SKM-1 treated with dmso at 0.1 percent for 144 hours (cell line): ENCODE data around the gene SELPLG.
"Not testable (repeated sequence)": the region's sequence is repeated elsewhere in the genome, so short reads cannot be mapped to it uniquely, and the experiment has no call there.

Experiments
- DNase-seq: peaks from one replicate; lab custom pipeline; 2025; ENCODE audit not compliant: unreplicated experiment; lab: John Stamatoyannopoulos, UW

The SELPLG gene

DNA sequence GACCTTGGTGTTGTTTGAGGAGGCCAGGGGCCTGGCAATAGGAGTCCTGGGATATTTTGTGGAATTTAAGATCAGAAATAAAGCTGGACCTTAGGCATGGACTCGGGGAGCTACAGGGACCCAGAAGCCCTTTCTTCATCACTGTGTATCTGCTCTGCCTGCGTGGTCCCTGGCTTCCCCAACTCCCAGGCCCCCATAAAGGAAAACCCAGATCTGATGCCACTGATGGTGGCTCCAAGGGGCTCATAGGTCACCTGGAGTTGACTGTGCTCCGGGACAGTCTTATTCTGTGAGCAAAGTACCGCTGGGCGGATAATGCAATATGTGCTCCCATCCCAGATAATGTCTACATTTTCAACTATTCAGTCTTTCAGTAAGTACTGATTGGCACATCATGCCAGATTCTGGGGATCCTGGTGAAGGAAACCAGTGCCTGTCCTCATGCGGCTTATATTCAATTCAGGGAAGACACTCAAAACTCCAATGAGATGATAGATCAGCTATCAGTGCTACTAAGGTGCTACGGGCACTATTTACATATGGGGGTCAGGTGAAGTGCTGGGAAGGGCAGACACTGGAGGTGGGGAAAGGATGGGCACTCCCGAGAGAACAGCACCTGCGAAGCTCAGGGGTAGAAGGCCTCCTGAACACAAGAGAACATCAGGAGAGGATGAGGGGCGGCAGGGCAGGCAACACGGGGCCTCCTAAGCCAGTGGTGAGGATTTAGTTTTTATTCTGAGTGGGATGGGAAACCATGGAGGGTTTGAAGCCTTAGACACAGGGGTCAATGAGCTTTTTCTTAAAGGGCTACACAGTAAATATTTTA lies 5.5 kb upstream of the SELPLG start:
- no peak for DNase-seq

DNA sequence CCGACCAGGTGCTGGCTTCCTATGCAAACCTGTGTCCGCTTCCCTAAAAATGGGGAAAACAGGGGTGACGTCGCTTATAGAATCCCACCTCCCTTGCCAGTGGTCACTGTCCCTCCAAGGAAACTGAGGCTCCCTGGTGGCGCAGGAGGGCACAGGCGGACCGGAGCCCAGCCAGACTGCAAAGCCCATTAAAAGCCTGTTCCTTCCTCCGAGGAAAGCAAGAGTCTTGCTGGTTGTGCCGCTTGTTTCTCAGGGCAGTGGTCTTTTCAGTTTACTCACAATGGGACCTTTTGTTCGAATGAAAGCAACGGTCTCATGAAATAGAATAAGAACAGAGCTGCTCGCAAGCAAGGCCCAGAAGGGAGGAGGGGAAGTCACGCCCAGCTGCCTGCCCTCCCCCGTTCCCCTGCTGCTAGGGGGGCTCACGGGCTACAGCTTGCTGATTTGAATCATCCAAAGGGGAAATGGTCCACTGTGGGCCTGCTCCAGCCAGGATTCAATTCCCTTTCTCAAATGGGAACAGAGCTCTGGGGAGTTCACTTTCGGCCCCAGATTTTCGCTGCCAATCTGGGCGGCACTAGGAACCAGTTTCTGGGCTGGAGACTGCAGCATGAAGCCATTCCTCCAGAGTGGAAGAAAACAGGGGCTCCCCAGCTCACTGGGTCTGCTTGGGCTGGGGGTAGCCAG lies 4.6 kb upstream of the SELPLG start:
- no peak for DNase-seq

DNA sequence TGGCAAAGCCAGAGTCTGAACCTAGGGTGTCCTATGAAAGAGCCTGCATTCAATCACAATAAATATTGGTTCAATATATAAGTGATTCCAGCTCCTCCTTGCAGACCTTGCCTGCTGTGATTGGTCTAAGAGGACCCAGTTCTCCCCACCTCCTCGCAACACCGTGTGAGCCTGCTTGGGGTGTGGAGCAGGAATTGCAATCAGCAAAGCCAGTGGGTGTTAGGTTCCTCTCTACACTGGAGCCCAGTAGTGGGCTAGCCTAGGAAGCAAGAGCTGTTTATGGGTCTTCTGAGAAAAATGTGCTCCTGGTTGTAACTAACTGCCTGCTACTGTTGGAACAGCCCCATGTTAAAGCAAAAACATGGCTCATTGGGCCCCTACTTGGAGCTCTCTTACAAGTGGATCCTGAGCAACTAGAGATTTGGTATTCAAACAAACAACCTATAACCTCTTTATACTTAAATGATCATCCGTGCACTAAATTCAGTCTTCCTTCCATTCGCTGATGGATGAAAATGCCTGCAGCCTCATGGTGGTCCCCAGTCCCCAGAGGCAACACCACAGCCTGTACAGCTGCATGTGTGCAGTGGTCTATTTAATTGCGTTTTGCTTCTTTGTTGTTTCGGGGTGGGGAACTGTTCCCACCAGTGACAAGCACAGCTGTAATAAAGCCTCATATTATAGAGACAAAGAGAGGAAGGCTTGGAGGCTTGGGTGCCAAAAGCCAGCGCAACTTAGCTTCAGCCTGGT lies 3.7 kb upstream of the SELPLG start:
- no peak for DNase-seq

DNA sequence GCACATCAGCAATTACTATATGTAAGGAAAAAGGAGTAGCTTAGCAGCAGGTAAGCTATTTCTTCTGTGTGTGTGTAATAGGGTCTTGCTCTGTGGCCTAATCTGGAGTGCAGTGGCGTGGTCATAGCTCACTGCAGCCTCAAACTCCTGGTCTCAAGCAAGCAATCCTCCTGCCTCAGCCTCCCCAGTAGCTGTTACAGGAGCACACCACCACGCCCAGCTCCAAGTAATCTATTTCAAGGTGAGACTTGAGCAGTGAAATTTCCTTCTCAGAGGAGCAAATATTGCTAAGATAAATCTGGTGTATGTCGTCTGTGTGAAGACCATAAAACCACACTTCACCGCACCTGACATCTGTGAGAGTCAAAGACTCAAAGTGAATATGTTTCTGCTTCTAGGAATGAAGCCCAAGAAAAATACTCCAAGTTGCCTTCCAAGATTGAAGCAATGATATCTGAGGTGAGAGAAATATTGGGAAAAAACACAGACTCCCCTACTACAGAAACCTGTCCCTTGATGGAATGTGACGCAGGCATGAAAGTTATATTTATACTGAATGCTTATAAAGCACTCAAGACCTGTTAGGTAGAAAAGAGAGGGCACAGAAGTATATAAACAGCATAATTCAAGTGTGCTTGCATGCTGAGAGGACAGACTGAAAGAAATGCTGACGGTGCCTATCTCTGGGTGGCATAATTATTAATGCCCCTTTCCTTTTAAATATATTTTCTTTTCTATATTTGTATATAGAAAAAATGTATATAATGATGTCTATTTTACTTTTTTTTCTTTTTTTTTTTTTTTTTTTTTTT lies 2.5 kb upstream of the SELPLG start:
- no peak for DNase-seq

DNA sequence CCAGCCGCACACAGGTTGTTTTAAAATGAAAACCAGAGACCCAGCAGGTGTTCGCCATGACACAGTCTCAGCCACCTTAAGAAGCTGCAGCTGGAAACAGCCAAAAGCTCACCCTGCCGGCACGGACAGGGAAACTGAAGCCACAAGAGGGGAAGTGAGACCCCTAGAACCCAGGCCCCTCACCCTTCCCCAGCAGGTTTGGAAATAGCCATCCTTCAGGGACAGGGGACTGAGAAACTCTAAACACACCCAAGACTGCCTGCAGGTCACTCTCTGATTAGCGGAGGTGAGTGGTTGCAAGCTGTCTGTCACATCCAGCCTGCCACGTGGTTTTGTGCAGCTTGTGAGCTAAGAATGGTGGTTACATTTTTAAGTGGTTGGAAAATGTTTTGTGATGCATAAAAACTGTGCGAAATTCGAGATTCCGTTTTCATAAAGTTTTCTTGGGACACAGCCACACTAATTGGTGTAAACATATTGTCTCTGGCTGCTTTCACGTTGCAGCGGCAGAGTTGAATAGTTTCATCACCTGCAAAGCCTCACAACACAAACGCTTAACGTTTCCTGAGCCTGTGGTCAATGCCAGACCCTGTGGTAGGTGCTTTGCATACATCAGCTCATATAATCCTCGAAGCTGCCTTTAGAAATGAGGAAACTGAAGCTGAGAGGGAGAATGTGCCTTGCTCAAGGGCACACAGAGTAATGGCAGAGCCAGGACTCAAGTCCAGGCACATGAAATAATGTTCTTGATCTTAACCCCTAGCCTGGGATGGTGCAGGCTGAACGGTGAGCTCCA lies 1.7 kb upstream of the SELPLG start:
- DNase-seq: peak; percentile 75

DNA sequence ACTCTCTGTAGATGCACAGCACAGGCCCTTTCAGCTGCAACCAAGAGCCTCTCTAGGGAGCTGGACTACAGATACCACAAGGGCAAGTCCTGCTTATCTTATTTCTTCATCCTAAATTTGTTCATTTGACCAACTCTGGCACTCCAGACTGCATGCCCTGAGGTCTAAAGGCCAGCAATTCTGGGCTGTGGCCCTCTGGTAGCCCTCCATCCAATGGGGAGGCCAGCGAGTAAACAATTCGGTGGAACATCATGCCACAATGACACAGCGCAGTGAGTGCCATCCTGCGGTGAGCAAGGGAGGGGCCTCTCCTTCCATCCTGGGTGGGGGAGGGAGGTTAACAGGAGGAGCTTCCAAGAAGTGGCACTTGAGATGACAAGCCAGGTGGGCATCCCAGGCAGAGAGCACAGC lies 652 bp upstream of the SELPLG start:
- DNase-seq: peak; percentile 2

DNA sequence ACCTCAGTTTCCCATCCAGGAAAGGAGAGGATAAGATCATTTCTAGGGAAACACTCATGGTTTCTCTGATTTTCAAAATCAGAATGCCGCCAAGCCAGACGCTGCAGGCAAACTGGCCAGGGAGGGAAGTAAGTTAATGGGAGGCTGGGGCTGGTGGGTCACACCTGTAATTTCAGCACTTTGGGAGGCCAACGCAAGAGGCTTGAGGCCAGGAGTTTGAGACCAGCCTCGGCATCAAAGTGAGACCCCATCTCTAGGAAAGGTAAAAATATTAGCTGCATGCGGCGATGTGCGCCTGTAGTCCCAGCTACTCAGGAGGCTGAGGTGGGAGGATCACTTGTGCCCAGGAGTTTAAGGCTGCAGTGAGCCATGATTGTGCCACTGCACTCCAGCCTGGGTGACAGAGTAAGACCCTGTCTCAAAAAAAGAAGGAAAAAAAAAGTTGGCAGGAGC lies 587 bp downstream of the SELPLG start:
- DNase-seq: no peak

DNA sequence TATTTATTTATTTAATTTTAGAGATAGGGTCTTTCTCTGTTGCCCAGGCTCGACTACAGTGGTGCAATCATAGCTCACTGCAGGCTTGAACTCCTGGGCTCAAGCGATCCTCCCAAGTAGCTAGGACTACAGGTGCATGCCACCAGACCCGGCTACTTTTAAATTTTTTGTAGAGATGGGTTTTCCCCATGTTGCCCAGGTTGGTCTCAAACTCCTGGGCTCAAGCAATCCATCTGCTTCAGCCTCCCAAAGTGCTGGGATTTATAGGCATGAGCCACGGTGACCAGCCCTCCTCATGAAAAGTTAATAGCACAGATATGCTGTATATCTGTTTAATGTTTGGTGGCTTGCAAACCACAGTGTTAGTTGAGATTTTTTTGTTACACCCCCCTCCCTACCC lies 2.4 kb downstream of the SELPLG start:
- not testable (repeated sequence) for DNase-seq

DNA sequence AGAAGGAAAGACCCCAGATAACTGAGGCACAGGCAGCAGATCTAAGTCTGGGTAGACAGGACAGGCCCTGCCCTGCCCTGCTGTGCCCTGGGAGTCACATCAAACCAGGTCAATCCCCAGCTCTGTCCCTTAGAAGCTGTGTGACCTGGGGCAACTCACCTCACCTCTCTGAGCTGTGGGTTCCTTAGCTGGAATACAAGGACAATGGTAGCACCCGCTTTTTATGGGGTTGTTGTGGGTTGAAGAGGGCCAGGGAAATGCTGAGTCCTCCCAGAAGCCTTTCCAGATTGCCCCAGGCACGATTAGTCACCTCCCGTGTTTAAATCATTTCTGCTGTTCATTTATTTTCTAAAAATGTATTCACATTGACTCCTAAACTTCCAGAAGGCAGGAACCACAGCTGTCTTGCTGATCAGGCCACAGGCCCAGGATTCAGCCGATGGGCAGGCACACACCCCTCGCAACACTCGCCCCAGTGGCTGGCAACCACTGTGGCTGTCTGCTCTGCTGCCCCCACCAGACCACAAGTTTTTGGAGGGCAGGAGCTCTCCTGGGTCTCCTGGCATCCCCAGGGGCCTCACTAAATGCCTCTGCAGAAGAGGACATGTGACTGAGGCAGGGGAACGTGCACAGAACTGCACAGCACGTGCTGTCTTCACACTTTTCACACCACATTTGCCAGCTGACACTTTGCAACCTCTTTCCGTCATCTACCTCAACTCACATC lies 3.0 kb downstream of the SELPLG start:
- DNase-seq: no peak

DNA sequence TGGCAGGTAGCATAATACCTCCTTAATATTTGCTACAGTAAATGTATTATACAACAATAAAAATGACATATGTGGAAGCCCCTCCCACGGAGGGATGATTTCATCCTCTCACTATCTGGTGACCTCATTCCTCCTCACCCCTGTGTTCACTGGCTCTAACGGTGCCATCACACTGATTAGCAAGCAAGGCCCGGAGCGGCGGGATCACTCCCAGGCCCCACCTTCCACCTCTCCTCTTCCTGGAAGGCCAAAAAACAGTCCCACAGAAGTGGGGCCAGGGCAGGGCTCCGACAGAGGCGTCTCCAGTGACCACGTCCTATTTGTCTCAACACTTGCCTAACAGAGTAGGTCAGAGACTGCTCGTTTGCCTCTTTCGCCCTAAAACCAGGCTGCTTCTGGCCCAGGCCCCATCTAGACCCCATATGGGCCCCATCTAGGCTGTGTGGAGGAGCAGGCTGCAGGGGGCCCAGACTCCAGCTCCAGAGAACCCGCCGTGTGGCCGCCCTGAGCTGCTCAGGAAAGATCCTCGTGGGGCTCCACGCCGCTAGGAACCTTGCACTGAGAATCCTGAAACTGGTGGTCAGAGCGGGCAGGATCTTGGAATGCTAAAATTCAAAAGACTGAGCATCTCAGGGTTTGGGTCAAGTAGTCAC lies 3.7 kb downstream of the SELPLG start:
- no peak for DNase-seq

DNA sequence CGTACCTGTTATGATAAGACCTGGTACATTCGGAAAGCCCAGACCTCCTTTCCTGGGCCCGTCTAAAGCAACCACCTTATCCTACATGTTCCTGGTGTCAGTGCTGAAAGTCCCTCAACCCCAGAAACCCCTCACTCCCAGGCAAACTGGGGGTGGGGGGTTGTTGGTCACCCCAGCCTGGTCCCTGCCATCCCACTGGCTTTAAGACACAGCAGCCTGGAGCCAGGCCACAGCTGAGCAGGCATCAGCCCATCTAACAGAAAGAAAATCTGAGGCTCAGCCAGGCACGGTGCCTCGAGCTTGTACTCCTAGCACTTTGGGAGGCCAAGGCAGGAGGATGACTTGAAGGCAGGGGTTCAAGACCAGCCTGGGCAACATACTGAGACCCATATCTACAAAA lies 4.5 kb downstream of the SELPLG start:
- no peak for DNase-seq

DNA sequence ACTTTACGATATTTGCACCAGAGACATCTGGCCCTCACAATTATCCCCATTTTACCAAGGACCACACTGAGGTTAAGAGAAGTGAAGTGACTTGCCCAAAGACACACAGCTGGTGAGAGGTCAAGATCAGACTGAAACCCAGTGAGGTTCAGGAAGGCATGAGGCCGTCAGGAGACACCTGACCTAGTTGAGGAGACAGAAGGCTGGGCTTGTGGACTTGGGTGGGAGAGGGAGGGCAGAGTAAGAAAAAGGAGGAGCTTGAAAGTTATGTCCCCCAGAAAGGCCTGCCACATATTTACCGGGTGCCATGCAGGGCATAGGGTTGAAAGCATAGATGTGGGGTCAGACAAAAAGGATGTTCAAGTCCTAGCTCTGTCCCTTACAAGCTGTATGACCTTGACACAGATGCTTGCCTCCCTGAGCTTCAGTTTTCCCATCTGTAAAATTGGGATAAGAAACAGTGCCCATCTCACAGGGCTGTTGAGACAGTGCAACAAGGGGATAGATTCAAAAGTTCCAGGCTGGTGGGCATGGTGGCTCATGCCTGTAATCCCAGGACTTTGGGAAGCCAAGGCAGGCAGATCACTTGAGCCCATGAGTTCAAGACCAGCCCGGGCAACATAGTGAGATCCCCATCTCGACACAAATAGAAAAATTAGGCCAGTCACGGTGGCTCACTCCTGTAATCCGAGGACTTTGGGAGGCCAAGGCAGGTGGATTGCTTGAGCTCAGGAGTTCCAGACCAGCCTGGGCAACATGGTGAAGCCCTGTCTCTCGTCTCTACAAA lies 6.4 kb downstream of the SELPLG start:
- DNase-seq: no peak

DNA sequence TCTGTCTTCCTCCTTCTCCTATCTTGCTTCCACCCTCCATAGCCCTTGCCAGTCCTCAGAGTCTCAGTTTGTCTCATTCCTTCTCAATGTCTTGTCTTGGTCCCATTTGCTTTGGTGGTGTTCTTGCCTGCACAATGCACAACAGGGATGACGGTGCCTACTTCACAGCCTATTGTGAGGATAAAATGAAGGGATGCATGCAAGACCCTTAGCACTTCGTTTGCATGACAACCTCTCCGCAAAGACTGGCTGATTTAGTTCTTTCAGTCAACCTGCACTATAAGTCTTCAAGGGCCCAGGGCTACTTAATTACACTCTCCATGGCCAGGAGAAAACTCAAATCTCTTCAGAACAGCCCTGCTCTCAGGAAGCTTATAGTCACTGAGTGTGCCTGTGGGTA lies 8.5 kb downstream of the SELPLG start:
- no peak for DNase-seq

DNA sequence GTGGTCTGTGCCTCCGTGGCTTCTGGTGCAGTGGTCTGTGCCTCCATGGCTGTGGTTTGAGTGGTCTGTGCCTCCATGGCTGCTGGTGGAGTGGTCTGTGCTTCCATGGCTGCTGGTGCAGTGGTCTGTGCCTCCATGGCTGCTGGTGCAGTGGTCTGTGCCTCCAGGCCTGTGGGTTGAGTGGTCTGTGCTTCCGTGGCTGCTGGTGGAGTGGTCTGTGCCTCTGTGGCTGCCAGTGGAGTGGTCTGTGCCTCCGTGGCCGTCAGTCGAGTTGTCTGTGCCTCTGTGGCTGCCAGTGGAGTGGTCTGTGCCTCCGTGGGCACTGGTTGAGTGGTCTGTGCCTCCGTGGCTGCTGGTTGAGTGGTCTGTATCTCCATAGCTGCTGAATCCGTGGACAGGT lies 10.1 kb downstream of the SELPLG start:
- DNase-seq: no peak

DNA sequence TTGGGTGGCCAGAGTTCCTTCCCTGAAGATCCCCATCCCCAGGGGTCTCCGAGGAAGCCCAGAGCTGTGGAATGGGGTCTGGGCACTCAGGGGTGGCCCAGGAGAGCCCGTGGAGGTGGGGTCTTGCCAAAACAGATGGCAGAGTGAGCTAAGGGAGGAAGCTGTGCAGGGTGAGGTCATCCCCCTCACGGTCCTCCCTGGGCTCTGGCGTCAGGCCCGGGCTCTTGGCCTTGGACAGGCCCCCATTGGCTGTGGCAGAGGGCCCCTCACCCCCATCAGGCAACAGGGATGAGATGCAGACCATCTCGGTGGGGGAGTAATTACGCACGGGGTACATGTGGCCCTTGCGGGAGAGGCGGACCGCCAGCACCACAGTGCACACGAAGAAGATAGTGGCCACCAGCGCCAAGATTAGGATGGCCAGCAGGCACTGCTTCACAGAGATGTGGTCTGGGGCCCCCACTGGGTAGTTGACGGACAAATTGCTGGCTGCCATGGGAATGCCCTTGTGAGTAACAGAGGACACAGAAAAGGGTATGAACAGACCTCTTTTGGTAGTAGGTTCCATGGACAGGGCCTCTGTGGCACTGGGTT lies 10.7 kb downstream of the SELPLG start:
- no peak for DNase-seq

DNA sequence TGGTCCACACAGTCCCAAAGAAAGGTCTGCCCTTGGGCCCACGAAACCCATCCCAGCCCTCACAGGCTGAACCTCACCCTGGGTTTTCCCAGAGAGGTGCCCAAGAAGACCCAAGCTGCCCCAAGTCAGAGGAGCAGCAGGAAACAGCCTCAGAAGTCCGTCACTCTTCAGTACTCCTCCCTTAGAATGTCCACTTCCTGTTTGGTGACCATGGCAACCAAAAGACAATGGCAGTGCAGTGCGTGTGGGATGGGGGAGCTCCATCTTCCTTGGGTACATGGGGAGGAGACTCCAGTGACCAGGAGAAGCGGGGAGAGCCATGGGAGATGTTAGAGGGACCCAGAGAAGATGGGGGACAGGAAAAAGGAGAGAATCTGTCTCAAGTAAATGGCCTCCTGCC lies 11.3 kb downstream of the SELPLG start:
- DNase-seq: no peak

DNA sequence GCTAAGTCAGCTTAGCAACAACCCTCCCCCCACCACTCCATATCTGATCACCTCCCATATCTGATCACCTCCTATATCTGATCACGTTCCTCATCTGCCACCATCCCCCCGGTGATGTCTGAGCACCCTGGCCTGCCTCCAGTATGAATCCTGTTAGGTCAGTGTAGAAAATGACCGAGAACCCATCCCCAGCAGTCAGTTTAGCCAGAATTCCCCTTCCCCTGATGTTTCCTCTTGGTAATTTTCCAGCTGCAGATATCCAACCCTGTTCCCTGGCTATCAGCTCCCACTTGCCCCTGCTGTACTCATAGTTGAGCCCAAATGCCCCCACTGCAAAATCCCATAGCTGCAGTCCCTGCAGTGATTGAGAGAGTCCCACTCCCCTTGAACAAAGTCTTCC lies 12.5 kb downstream of the SELPLG start:
- no peak for DNase-seq
